Activated CD4-positive, alpha-beta T cell treated with anti-CD3 and anti-CD28 coated beads, Interleukin-2, amount 50 U/mL, for 48 hours (primary cell): ENCODE results near the gene PTPRQ.
"Not testable (repeated sequence)": the region's sequence is repeated elsewhere in the genome, so short reads cannot be mapped to it uniquely, and the experiment has no call there.

Experiments
- DNase-seq, 2 experiments: peaks; one replicate each; pipeline ENCODE4 v3.0.0-alpha.2; 2020

The PTPRQ gene

GRCh38 chr12:80443974-80444666, at the start of gene PTPRQ:
Gene PTPRQ (plus strand): TSS chr12:80444235. CDS start chr12:80444346, 111 bp downstream.
- no peak for DNase-seq

GRCh38 chr12:80400571-80400991, 43.5 kb upstream of the PTPRQ start:
- no peak for DNase-seq

DNA sequence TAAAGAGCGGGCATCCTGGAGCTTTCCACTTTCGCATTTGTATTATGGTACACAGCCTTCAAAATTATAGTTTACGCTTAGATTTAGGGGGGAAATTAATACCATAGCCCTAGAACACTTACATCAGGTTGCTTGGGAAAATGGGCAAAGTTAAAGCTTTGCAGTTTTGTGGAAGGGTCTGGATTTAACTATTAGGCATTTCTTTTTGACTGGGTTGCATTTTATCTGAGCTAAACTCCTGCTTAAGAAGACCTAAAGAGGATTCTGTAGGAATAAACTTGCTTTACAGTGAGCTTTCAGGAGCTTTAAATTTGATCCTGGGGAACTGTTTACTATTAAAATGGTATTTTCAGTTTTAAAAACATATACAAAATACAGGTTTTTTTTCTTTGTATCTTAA, 42.8 kb upstream of the PTPRQ start:
- no peak for DNase-seq

DNA sequence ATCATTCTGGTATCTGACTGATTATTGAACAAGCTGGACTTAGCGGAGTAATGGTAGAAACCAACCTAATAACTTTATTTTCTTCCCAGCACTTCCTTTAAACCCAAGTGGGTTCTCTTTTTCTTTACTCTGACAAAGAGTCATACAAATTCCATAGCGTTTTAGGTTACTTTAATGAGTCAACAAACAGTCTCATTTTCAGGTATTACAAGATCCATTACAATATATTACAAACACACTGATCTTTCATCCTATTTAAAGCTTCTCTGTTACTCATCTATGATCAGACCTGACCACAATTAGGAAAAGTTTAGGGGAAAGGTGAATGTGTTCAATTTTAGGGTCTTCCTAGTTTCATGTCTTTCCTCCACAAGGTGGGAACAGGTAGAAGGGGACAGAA, 39.4 kb upstream of the PTPRQ start:
- no peak for DNase-seq

DNA sequence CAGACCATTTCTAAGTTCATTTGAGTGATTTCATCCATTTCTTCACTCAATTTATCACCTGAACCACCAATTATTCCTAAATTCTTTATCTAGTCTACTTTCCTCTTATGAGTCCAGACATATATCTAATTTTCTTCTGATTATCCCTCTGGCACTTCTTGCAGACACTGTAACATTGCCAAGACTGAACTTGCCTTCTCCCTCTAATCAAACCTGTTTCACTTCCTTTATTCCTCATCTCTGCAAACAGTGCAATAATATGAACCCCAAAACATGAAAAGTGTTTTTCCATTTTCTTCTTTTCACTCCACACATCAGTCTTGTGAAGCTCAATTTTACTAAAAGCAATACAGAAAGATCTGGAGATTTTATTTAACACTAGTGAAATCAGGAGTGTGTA, 37.8 kb upstream of the PTPRQ start:
- no peak for DNase-seq

- no peak for DNase-seq
Observed at GRCh38 chr12:80411787-80412186, 32.2 kb upstream of the PTPRQ start.

GRCh38 chr12:80412343-80412953, 31.6 kb upstream of the PTPRQ start:
- DNase-seq, result no peak

DNA sequence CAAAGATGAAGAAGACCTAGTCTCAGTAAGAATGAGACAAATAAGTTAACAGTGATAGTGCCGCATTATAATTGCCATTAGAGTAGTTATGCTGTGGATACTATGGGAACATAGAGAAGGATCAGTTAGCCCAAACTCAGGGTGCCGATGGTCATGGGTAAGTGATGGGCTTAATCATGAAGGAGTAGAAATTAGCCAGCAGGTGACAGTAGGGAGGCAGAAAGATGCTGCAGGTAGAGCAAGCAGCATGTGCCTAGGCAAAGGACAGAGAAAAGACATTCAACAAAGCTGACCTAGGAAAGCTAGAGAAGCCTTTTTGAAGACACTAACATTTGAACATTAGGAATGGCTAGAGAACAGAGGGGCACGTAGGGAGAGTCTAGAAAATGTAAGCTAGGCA, 30.6 kb upstream of the PTPRQ start:
- no peak for DNase-seq

GRCh38 chr12:80415466-80415865, 28.6 kb upstream of the PTPRQ start:
- DNase-seq, result no peak

- no peak for DNase-seq
Observed at GRCh38 chr12:80419644-80420043, 24.4 kb upstream of the PTPRQ start.

DNA sequence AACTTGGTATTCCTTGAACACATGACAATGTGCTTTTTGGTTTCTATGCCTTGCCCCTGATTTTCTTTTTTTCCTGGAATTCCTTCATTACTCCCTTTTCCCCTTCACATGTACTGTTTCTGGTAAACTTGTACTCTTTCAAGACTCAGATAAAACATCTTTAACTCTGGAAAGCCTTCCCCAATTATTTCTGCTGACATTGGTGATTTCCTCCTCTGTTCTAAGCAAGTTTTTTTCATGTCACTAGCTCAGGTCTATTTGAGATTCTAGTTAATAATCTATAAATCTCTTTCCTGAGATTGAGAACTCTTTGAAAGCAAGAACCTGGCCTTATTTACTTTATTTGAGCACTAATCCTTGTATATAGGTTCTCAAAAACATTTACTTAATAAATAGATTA, 24.0 kb upstream of the PTPRQ start:
- DNase-seq, result no peak

DNA sequence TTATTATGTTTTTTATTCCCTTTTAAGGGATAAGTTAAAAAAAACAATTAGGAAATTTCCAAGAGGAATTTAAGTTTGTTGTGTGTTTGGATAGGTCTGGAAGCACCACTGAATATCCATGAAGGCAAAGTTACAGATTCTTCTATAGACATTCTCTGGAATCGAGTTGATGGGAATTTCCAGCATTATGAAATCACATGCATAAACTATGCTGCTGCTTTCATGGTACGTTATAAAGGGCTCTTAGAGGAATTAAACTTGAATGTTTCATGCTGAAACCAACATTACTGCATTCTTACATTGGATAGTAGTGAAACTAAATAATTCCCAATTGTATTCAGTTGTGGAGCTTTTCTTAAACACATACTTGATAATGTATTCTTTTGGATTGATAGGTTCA, 21.5 kb upstream of the PTPRQ start:
- DNase-seq, result no peak

DNA sequence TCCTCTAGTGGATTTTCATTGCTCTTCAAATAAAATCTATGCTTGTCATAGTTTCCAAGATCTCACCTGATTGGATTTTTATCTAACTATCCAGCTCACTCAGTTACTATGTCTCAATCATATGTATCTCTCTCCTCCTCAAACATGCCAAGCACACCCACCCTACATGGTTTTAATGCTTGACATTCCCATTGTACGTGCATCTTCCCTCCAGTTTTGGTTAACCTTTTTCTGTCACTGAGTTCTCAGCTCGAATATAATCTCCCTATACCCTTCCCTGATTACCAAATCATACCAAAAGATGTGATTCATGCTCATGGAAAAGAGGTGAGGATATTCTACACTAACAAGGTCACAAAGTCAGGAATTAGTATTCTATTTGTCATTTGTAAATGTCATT, 12.0 kb upstream of the PTPRQ start:
- DNase-seq, result no peak

DNA sequence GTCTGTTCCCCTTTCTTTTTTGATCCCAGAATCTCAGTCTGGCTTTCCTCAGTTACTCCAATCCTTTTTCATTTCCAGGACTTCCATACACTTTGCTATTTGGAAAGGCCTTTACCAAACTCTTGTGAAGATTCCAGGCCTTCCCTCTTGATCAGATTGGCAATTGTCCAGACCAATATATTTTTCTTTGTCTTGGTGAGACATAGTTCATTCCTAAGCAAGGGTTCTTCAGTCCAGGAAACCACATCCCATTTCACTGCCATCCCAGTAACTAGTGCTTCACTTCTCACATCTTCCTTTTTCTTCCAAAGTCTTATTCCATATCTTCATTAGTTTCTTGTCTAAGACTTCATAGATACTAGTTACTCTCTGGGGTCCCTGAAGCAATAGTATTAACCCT, 2.1 kb upstream of the PTPRQ start:
- DNase-seq, result no peak

DNA sequence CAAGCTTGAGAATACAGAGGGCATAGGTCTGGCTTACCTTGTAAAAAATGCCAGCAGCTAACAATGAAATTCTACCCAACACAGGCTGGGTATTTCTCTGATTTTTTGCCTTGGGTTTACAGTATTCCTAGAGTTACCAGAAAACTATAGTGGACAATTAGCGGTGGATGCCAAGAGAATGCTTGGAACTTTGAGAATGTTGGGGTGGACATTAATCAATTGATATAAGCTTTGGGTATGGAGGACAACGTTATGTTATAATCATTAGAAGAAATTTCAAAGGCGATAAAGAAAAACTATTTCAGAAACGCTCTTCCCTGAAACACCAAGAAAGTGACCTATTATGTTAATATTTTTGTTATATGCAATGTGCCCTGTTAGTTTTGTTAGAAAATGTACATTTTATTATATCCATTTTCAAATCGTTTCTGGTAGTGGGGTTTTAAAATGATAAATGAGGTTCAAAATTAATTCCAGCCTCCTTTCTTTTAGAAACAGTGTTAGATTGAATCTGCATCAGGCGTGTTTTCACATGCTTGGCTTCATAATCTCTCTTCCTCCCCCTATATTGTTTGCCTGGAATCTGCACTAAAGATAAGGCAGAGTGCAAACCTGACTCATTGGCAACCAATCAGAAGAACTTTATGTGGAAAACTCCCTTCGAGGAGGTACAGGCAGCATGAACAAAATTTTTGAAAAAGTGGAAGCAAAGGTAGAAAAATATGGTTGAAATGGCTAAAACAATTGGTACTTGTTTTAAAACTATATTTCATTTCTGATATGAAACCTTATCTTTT, 1.4 kb upstream of the PTPRQ start:
- no peak for DNase-seq

- no peak for DNase-seq
Observed at GRCh38 chr12:80445083-80445793, 1.2 kb downstream of the PTPRQ start.

DNA sequence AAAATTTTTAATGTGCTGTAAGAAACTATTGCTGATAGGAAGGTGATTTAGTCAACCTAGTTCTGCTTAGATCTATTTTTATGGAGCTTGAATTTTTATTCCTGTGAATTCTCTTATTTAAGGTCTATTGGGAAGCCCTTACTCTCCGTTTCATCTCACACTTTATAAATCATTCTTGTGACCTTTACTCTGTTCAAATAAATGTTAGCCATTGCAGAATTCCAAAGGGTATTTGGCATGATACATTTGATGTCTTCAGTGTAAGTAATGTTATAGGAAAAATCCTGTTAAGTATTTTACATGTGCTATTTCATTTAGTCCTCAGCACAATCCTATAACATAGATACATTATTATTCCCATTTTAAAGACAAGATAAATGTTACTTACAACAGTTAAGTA, 12.5 kb downstream of the PTPRQ start:
- DNase-seq, result no peak

- DNase-seq, result no peak
Observed at GRCh38 chr12:80460972-80461371, 16.9 kb downstream of the PTPRQ start.

DNA sequence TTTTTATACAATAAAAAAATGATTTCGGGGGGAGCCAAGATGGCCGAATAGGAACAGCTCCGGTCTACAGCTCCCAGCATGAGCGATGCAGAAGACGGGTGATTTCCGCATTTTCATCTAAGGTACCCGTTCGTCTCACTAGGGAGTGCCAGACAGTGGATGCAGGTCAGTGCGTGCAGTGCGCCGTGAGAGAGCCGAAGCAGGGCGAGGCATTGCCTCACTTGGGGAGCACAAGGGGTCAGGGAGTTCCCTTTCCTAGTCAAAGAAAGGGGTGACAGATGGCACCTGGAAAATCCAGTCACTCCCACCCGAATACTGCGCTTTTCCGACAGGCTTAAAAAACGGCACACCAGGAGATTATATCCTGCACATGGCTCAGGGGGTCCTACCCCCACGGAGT, 17.8 kb downstream of the PTPRQ start:
- not testable (repeated sequence) for DNase-seq

DNA sequence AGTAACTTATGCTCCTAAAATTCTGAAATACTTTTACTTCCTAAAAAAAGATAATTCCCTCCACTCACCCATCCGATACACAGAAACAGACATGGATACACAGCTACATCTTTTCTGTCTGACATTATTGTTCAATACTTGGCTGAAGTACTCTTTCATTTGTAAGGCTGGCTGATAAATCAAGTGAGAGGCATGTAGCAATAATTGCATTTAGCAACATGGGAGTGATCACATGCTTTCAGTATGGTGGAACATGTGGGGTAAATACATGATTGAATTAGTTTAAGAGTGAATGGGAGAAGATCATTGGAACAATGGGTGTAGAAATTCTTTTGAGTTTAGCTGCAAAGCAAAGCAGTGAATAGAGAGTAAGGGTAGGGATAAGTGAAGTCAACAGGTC, 25.6 kb downstream of the PTPRQ start:
- DNase-seq, result no peak

DNA sequence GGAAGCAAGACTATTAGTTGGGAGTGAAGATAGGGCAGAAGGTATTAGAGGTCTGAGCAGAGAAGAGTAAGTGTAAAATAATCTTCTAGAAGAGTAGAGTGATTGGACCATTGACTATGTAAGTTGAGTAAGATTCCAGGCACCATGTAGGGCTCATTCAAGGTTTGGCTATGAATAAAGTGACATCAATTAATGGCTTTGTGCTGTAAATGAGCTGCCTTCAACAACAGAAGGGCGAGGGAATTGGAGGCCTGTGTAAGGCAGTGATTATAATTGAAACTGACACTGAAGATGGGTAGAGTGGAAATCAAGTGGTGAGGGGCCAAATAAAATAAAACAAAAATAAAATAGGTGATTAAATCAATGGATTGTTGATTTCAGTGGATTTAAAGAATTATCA, 26.4 kb downstream of the PTPRQ start:
- DNase-seq, result no peak

- no peak for DNase-seq
Observed at GRCh38 chr12:80472236-80472635, 28.2 kb downstream of the PTPRQ start.

DNA sequence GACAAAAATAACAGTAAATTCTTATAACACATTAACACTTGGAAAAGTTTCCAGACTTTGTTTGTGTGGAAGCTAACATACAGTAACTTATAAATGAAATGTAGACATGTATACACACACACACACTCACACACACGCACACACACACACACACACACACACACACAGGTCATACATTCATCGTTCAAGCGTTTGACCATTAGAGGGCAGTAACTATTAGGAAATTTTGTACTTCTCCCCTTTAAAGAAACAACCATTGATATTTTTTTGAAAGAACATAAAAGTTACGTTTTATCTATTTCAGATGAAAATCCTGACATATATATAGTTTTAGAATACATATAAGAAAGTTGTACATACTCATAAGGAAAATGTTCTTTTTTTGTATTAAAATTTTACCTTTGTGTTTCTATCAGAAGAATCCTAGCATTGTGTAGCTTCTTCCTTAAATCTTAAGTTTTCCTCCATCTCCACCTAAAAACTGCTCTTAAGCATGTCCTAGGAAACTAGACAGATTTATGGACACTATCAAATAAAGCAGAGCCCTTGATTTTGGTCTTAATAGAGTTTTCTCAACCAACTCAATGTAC, 29.0 kb downstream of the PTPRQ start:
- DNase-seq, result no peak
